ENCODE results near the gene CD72.
"Not testable (repeated sequence)": the region's sequence is repeated elsewhere in the genome, so short reads cannot be mapped to it uniquely, and the experiment has no call there.

CD72 gene

DNA sequence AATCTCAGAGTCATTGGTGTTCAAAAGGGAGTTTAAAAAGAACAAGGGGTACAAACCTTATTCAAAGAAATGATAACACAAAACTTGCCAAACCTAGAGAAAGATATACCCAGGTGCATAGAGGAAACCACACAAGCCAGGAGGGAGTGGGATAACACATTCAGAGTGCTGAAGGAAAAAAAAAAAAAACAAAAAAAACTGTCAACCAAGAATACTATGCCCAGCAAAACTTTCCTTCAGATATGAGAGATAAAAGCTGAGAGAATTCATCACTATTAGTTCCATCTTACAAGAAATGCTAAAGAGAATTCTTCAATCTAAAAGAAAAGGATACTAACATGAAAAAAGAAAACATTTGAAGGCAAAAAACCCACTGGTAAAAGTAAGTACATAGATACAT is 24.6 kb downstream of the CD72 start:
- no peak for DNase-seq (ENCODE audit: low read depth in 2 of 2)

DNA sequence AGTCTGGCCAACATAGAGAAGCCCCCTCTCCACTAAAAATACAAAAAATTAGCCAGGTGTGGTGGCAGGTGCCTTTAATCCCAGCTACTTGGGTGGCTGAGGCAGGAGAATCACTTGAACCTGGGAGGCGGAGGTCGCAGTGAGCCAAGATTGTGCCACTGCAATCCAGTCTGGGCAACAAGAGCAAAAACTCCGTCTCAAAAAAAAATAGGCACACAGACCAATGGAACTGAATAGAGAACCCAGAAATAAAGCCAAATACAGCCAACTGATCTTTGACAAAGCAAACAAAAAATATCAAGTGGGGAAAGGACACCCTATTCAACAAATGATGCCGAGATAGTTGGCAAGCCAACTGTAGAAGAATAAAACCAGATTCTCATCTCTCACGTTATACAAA is 29.7 kb downstream of the CD72 start:
- not testable (repeated sequence) for DNase-seq (ENCODE audit: low read depth in 2 of 2)

DNA sequence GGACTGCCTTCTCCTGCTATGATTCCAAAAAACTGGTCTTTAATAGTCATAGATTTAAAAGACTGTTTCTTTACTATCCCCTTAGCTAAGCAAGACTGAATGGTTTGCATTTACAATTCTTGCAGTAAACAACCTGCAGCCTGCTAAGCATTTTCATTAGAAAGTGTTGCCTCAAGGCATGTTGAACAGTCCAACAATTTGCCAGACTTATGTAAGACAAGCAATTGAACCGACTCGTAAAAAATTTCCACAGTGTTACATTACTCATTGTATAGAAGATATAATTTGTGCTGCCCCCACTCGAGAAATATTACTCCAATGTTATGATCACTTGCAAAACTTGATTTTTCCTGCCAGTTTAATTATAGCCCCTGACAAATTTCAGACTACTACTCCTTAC is 33.5 kb downstream of the CD72 start:
- not testable (repeated sequence) for DNase-seq (ENCODE audit: low read depth in 2 of 2)

DNA sequence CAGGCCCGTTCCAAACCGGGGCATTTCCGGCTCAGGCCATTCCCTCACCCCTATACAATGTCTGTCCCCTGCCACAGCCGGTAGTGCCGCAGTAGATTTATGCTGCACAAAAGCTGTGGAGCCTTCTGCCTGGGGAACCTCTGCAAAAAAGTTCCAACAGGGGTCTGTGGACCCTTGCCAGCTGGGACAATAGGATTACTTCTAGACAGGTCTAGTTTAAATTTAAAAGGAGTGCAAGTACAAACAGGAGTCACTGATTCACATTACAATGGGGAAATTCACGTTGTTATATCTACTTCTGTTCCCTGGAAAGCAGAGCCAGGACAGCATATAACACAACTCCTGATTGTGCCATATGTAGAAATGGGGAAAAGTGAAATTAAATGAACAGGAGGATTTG is 34.7 kb downstream of the CD72 start:
- DNase-seq (ENCODE audit: low read depth in 2 of 2), result not testable (repeated sequence)

DNA sequence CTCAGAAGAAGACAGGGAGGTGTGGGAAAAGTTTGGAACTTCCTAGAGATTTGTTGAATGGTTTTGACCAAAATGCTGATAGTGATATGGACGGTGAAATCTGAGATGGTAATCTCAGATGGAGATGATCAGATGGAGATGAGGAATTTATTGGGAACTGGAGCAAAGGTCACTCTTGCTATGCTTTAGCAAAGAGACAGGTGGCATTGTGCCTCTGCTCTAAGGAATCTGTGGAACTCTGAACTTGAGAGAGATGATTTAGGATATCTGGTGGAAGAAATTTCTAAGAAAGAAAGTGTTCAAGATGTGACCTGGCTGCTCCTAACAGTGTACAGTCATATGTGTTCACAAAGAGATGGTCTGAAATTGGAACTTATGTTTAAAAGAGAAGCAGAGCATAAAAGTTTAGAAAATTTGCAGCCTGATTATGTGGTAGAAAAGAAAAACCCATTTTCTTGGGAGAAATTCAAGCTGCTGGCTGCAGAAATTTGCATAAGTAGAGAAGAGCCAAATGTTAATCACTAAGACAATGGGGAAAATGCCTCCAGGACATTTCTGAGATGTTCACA is 38.5 kb downstream of the CD72 start:
- not testable (repeated sequence) for DNase-seq (ENCODE audit: low read depth in 2 of 2)

DNA sequence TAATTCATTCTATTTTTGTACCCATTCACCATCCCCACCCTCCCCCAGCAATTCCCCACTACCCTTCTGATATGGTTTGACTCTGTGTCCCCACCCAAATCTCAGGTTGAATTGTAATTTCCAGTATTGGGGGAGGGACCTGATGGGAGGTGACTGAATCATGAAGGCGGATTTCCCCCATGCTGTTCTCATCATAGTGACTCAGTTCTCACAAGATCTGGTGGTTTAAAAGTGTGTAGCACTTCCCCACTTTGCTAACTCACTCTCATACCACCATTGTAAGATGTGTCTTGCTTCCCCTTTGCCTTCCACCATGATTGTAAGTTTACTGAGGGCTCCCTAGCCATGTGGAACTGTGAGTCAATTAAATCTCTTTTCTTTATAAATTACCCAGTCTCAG is 39.1 kb downstream of the CD72 start:
- no peak for DNase-seq (ENCODE audit: low read depth in 2 of 2)

DNA sequence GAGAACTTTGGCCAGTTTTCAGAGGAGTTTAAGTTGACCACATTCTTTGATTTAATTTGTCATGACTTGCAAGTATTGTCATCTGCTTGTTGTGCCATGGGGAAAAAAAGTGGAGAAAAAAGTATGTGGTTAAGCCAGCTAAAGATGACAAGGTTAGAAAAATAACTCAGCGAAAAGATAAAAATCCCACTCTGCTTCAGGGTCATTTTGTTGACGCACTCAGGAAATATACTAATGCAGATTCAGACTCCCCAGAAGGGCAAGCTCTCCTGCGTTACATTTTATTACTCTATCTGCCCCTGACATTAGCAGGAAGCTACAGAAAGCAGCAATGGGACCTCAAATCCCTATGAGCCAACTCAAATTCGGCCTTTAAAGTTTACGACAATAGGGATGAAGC is 40.7 kb downstream of the CD72 start:
- DNase-seq (ENCODE audit: low read depth in 2 of 2), result no peak

DNA sequence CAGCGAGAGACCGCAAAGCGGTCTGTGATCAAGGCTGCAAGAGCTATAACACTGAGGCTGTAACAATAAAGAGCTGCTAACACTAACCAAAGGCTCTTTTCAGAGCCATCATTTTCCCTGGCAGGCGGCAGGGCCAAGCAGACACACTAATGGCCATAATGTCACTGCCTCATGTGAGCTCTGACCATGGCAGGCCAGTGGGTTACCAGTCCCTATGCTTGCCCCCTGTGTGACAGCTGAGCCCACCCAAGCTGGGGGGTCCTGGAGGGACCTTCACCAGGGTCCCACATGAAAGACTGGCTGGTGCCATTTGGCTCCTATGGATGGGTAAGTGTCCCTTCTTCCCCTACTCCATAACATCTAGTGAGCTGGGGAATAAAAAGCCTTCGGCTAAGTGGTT is 42.7 kb downstream of the CD72 start:
- no peak for DNase-seq (ENCODE audit: low read depth in 2 of 2)

DNA sequence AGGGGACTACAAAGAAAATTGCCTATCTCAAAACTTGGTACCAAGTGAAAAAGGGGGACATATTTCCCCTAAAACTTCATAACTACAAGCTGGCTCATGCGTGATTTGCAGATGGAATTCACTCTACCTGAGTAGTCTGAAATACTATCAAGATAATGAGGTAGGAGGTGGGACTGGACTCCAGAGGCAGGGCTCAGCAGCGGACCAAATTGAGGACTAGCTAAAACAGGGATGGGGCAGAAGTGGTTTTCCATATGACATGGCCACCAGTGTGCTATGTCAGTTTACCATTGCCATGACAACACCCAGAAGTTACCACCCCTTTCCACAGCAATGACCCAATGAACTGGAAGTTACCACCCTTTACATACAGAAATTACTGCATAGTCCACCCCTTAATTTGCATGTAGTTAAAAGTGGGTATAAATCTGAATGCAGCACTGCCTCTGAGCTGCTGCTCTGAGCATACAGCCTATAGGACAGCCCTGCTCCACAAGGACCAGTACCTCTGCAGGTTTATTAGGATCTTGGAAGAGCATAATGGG is 43.6 kb downstream of the CD72 start:
- no peak for DNase-seq (ENCODE audit: low read depth in 2 of 2)

DNA sequence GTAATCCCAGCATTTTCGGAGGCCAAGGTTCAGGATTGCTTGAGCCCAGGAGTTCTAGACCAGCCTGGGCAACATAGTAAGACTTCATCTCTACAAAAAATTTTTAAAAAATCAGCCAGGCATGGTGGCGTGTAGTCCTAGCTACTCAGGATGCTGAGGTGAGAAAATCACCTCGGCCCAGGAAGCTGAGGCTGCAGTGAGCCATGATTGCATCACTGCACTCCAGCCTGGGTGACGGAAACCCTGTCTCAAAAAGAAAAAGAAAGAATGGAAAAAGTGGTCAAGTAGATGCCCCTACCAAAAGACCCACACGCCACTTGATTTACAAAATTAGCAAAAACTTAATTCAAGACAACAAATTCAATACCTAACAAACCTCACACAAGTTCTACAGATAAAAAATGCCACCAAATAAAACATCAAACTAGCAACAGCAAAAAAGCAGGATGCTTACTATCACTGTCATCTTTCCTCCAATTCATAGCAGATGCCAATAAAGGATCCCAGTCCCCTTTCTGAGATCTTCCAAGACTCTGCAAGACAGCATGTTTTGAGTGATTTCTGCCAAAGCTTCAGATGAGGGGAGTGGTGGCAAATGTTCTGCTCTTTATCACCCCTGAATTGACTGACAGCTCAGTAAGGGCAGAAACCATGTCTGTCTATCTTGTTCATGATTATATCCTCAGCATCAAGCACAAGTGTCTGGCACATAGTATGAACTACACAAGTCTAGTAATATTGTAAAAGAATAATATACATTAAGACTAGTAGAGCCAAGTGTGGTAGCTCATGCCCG is 47.3 kb downstream of the CD72 start:
- no peak for DNase-seq (ENCODE audit: low read depth in 2 of 2)

DNA sequence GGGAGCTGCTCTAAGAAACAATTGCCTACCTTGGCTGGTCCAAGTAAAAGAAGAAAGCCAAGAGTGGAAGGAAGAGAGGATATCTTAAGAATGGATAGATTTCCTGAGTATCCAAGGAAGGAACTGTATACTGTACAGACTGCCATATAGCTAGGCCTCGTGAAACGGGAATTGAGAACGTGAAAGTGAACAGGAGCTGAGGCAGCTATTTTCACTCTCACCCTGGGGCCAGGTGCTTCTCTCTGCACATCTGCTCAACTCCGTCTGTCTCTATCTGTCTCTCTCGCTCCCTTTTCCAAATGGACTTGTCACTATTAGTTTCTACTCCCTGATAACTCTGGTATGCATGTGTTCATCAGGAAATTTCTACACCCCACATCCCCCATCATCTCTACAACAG is 49.0 kb downstream of the CD72 start:
- no peak for DNase-seq (ENCODE audit: low read depth in 2 of 2)

DNA sequence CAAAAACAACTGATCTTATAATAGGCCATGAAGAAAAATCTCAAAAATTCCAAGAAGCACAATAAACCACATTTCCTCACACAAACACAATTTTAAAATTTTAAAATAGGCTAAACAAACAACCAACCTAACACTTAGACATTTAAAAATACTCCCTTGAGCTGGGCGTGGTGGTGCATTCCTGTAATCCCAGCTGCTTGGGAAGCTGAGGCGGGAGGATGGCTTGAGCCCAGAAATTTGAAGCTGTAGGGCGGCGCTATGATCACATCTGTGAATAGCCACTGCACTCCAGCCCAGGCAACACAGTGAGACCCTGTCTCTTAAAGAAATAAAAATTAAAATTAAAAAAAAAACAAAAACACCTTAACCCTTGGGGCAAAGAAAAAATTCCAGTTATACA is 50.0 kb downstream of the CD72 start:
- DNase-seq (ENCODE audit: low read depth in 2 of 2), result no peak

DNA sequence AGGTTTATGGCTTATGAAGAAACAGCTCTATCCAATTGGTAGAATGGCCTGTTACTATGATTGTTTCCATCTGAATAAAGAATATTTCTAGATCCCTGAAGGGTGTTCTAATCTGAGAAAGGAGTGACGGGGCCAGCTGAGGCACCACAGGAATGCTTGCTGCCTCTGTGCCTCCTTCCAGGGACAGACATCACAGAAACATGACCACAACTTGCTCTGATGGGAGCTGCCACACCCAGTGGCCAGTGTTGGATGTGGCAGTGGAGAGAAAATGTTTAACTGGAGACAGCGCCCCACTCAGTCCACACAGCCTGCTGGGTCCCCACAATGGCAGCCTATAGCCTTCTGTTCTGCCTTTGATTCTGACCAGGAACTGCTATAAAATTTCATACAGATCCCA is 51.8 kb downstream of the CD72 start:
- no peak for DNase-seq (ENCODE audit: low read depth in 2 of 2)

DNA sequence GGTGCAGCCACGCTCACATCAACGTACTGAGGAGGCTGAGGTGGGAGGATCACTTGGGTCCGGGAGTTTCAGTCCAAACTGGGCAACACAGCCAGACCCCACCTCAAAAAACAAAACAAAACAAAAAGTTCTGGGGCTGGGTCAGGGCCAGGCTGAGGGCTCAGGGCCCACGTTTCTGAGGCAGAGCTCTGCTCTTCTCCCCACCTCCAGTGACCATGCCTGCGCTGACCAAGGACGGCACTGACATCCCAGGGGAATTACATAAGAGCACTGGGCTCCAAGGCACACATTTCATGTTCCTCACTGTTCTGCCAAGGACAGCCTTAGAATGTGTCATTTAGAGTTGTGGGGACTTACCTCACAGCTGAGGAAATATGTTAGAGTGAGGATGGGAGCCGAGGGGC is 53.6 kb downstream of the CD72 start:
- DNase-seq (ENCODE audit: low read depth in 2 of 2), result no peak

DNA sequence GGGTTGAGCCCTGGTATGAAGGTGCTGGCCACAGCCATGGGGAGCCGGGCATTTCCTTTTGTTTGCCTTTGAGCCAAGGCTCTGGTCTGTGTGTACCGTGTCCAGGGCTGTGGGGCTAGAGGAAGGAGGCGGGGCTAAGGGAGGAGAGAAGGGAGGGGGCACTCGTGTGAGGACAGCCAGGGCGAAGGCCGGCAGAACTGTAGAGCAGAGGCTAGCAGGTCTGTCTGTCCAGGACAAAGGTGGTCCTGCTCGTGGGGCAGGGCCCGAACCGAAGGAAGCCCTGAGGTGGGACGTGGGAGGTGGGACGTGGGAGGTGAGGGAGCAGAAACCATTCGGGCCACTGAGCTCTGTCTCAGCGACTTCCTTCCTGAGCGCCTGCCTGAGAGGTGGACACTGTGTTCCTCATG is 54.4 kb downstream of the CD72 start:
- DNase-seq (ENCODE audit: low read depth in 2 of 2), result no peak

DNA sequence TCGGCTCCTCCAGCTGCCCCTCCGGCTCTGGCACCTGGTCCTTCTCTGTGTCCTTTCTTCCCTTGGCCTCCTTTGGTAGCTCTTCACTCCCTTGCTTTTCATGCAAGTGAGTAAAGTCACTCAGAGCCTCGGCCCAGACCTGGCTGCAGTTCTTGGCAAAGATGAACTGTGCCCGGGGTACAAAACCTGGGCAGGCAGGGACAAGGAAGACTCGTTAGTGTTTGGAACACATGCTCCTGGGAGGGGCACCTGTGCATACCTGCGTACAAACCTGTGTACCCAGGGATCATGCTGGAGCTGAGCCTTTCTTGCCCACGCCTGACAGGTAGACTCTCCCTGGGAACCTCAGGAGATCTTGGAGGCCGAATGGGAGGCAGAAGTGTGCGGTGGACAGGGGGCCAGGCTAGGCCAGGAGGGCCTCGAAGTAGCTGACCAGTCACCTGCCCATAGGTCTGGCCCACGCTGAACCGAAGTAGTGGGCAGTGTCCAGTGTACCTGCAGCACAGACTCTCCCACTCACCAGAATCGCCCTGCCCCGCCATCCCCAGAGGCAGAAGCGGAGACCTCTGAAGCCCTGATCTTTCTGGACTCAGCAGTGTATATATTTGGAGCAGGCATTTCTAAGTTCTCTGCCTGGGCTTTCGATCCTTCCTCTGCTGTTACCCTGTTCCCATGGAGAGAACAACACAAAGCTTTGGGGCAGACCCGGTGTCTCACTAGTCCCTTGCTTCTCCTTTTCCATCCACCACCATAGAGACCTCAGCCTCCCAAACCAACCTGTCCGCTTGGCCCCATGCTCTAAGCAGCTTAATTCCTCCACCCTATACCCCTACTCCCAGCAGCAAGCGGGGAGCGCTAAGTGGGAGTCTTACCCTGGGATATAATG is 55.1 kb downstream of the CD72 start:
- DNase-seq (ENCODE audit: low read depth in 2 of 2), result no peak

DNA sequence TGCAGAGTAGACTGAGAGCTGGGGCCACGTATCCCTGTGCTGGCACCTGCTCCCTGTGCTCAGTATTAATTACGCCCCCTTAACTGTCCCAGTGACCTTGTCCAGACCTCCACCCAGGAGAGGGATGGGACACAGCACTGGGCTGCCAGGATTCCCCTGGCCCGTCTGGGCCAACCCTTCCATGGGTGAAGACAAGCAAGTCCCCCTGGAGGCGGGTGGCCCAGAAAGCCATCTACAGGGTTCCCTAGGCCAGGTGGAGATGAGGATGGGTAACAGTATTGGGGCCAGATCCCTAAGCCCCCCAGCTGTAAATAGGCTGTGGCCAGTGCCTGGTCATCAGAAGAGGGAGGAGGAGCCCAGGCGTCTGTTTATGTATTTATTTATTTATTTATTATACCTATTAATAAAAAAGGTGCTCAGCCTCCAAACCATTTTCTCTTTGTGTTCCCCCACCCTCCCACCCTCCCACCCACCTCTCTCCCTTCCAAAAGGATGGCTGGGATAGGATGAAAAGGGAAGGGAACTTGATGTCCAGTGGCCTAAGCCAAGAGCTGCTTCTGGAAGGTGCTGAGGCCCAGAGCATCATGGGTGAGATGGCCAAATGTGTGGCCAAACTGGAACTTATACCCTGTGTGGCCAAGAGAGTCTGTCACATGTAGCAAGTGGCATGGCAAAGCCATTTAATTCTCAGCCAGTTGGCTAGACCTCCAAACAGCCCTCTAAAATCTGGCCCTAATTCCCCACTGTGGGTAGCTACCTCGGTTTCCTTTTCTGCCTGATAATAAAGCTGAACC is 56.5 kb downstream of the CD72 start:
- DNase-seq (ENCODE audit: low read depth in 2 of 2), result no peak

DNA sequence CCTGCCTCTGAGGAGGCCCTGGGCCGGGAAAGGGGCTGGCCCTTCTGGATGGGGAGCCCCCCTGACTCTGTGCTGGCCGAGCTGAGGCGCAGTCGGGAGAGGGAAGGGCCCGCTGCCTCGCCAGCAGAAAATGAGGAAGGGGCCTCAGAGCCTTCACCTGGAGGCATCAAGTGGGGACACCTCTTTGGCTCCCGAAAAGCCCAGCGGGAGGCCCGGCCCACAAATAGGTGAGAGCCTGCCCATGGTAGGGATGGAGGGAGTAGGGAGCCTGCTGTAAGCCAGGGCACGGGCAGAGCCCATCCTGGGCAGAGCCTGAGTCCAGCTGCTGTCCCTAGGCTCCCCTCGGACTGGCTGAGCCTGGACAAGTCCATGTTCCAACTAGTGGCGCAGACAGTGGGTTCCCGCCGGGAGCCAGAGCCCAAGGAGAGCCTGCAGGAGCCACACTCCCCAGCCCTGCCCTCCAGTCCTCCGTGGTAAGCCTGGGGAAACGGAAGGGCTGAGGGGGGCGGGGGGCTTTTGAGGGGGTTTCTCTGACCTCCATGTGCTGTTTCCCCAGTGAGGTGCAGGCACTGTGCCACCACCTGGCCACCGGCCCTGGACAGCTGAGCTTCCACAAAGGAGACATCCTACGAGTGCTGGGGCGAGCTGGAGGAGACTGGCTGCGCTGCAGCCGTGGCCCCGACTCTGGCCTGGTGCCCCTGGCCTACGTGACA is 57.4 kb downstream of the CD72 start:
- DNase-seq (ENCODE audit: low read depth in 2 of 2), result no peak
